Muscle layer of duodenum (tissue), 2 donors: ENCODE data around the gene COL4A1.

Experiments
- H3K27ac ChIP-seq: one replicate; pipeline ENCODE4 v1.7.0; 2013; ENCODE audit warnings: mild to moderate bottlenecking, low read length
- H3K27me3 ChIP-seq: one replicate; pipeline ENCODE4 v1.7.0; 2013; ENCODE audit warnings: low read depth, mild to moderate bottlenecking, control low read depth, low read length
- H3K36me3 ChIP-seq, 2 donors: one replicate each; pipeline ENCODE4 v1.7.0; 2013; ENCODE audit warnings: low read length in 2 of 2, control low read depth in 1 of 2, mild to moderate bottlenecking in 1 of 2; ENCODE audit not compliant: insufficient read depth in 2 of 2, control insufficient read depth in 1 of 2
- H3K4me1 ChIP-seq, 2 donors: one replicate each; pipeline ENCODE4 v1.7.0; 2013; ENCODE audit warnings: low read length in 2 of 2, mild to moderate bottlenecking in 2 of 2, control low read depth in 1 of 2, moderate library complexity in 1 of 2; ENCODE audit not compliant: insufficient read depth in 2 of 2, control insufficient read depth in 1 of 2
- H3K4me3 ChIP-seq, 2 donors: one replicate each; pipeline ENCODE4 v1.7.0; 2013; ENCODE audit warnings: low read length in 2 of 2, low read depth in 1 of 2, mild to moderate bottlenecking in 1 of 2
- H3K9me3 ChIP-seq, 2 donors: one replicate each; pipeline ENCODE4 v1.7.0; 2013; ENCODE audit warnings: low read length in 2 of 2, control low read depth in 1 of 2, mild to moderate bottlenecking in 1 of 2; ENCODE audit not compliant: control insufficient read depth in 1 of 2
- donor health status: healthy.

Gene COL4A1

DNA sequence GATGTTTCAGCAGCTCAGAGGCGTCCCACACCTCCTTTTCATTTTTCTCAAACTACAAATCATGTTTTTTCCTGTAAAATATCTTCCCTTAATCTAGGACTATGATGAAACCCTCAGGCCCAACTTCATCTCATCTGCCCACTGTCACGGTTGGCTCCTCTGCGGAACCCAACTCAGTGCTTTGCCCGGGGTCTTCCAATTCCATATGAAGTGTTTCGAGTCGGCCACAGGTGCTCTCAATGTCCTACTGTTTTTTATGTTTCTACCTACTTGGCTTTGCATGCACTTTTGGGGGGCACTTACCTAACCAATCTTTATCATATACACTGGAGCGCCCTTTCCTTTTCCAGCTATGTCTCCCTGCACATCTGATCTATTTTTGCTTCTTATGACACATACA, 28.1 kb downstream of the COL4A1 start:
- no peak overlapping the region for H3K4me3 ChIP-seq
- no peak overlapping the region for H3K27ac ChIP-seq
- H3K4me1 ChIP-seq, result peaks cover 5 to 64% of the 10 kb centered on the region in 2 donors
- H3K27me3 ChIP-seq, result no peaks in the 10 kb centered on the region
- H3K36me3 ChIP-seq, result no peaks in the 10 kb centered on the region
- H3K9me3 ChIP-seq, result no peaks in the 10 kb centered on the region

DNA sequence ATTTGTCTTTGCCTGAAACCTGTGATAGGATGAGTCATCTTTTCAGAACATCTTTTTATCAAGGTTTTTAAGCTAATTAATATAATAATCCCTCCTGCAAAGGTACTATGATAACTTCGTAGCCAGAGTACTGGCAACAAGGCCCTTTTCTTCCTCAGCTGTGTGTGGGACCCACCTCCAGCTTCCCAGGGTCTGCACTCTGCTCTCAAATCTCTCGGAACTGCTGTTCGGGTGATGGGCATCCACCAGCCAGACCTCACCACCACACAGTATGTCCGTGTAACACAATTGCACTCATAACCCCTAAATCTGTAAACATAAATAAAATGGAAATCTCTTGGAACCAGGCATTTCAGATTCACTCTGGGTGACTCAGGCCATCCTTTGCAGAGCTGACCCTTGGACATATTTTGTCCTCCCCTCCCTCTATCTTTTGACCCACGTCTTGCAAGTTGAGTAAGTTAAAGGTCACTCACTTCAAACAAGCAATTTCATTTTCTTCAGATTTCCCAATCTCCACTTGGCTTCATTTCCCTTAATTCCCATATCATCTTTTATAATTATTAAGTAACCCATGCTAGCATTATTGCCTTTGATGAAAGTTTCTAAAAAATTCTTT, 29.5 kb downstream of the COL4A1 start:
- H3K9me3 ChIP-seq, result no peaks in the 10 kb centered on the region

DNA sequence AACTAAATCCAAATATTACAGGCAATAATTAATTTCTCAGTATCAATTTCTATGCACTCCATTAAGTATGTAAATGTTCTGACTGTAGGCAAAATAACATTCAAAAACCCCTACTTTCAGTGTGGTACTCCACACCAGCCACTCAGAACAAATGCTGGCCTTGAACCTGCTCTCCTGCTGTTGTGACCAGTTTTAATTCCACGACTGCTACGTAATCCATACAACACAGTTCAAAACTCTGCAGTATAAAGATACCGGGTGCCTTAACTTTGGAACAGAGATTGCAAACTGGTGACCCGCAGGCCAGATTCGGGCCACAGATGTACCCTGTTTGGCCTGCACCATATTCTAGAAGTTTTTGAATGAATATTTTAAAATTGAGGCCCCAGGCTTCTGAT, 30.4 kb downstream of the COL4A1 start:
- peaks cover 5 to 55% of the 10 kb centered on the region in 2 donors for H3K4me1 ChIP-seq
- peaks cover 0 to 8% of the 10 kb centered on the region in 2 donors for H3K36me3 ChIP-seq
- no peak overlapping the region for H3K4me3 ChIP-seq
- H3K27me3 ChIP-seq, result no peaks in the 10 kb centered on the region
- no peaks in the 10 kb centered on the region for H3K9me3 ChIP-seq
- H3K27ac ChIP-seq, result no peak overlapping the region

More for the DNA sequence above, 29.5 kb downstream of the COL4A1 start:
- Histone ChIP-seq H3K4me3 (no peak overlapping the region), H3K4me1 (peaks cover 5 to 60% of the 10 kb centered on the region in 2 donors), H3K27me3 (no peaks in the 10 kb centered on the region), H3K36me3 (peaks cover 0 to 8% of the 10 kb centered on the region in 2 donors), H3K27ac (peak overlapping the region; percentile 27)

DNA sequence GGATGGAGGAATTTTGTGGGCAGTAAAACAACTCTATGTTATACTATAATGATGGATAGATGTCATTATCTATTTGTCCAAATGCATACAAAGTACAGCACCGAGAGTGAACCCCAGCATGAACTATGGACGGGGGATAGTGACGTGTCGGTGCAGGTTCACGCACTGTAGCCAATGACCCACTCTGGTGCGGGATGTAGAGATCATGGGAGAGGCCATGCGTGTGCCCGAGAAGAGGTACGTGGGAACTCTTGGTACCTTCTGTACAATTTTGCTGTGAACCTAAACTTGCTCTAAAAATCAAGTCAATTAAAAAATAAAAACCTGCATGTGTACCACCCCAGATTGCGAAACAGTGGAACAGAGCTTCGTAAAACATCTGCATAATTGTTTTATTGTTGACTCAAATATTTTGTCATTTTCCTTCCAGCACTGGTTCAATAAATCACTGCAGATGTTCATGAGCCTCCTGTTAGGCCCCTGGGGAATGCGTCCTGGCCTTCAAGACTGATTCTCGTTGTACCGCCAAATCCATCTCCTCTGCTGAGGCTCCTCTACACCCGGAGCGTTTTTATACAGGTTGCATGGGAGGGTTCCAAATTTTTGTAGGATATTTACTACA, 30.9 kb downstream of the COL4A1 start:
- Histone ChIP-seq H3K4me1 (peaks cover 5 to 58% of the 10 kb centered on the region in 2 donors), H3K27me3 (no peaks in the 10 kb centered on the region), H3K9me3 (no peaks in the 10 kb centered on the region), H3K36me3 (peaks cover 0 to 8% of the 10 kb centered on the region in 2 donors), H3K4me3 (no peak overlapping the region), H3K27ac (no peak overlapping the region)

DNA sequence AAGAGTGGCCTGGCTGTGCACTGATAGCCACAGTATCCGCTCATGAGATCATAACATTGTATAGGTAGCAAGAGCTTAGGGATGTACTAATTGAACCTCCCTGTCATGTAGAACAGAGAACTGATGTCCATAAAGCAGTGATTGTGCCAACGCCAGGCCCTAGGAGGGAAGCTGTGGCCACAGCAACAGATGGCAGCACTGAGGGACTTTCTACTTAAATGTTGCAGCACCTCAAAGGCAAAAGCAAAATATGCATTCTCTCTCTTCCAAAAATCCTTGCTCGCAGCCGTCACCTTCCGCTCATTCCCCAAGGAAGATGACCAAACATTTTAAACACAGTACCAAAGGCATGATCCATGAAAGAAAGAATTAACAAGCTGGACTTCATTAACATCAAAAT, 32.3 kb downstream of the COL4A1 start:
- Histone ChIP-seq H3K4me1 (peaks cover 5 to 54% of the 10 kb centered on the region in 2 donors), H3K27ac (no peak overlapping the region), H3K36me3 (peaks cover 0 to 8% of the 10 kb centered on the region in 2 donors), H3K4me3 (no peak overlapping the region), H3K27me3 (no peaks in the 10 kb centered on the region), H3K9me3 (no peaks in the 10 kb centered on the region)

DNA sequence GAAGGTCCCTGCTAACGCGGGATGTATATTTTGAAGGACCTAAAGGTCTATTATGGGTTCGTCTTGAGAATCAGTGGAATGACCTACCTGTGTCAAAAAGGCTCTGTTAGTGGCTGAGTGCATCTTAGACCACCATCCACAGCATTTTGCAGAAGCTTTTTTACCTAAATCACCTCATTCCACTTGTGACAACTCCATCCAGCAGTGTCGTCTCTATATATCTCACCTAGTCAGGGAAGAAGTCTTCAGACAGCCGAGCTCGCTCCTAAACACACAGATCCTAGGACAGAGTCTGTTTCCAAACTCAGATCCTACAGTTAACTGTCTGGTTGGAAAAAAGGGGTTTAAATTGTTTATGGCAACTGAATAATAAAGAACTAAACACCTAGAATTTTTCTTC, 33.7 kb downstream of the COL4A1 start:
- H3K9me3 ChIP-seq, result no peaks in the 10 kb centered on the region
- no peak overlapping the region for H3K27ac ChIP-seq
- peaks cover 0 to 8% of the 10 kb centered on the region in 2 donors for H3K36me3 ChIP-seq
- H3K4me3 ChIP-seq, result no peak overlapping the region
- peaks cover 5 to 63% of the 10 kb centered on the region in 2 donors for H3K4me1 ChIP-seq
- H3K27me3 ChIP-seq, result no peaks in the 10 kb centered on the region

DNA sequence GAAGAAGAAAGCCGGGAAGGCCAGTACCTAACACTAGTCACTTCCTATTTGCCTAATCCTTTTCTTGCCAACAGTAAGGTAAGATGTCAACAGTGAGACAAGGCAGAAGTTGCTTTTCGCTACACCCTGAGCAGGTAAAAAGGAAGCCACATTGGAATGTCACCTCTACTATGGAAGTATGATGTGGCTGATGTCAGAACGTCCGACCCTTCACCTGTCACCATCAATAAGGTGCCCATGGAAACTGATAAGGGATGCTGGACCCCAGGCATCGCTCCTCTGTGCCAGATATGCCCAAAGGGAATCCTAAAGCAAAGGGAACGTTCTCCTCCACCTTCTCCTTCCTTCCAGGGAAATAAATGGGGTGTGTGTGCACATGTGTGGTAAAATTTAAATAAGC, 34.3 kb downstream of the COL4A1 start:
- Histone ChIP-seq H3K27ac (no peak overlapping the region), H3K36me3 (peaks cover 0 to 8% of the 10 kb centered on the region in 2 donors), H3K4me3 (no peak overlapping the region), H3K27me3 (no peaks in the 10 kb centered on the region), H3K9me3 (no peaks in the 10 kb centered on the region), H3K4me1 (peaks cover 0 to 67% of the 10 kb centered on the region in 2 donors)

DNA sequence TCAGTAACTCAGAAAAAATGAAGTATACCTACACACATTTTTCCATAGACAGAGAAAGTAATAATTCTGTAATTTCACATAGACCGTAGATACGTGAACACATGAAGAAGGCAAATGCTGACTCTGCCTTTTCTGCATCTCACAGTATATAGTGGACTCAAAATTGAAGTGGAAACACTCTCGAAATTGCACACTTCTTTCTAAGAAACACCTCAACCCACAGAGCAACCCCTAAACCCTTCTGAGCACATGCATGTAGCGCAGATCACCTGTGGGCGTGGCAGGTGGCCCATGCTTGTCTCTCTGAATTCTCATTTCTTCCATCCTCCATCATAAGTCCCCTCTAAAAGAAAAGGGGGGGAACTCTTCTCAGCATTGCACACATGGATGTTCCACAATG, 34.7 kb downstream of the COL4A1 start:
- Histone ChIP-seq H3K4me3 (no peak overlapping the region), H3K9me3 (no peaks in the 10 kb centered on the region), H3K27ac (no peak overlapping the region), H3K36me3 (peaks cover 0 to 8% of the 10 kb centered on the region in 2 donors), H3K27me3 (no peaks in the 10 kb centered on the region), H3K4me1 (peaks cover 0 to 70% of the 10 kb centered on the region in 2 donors)

DNA sequence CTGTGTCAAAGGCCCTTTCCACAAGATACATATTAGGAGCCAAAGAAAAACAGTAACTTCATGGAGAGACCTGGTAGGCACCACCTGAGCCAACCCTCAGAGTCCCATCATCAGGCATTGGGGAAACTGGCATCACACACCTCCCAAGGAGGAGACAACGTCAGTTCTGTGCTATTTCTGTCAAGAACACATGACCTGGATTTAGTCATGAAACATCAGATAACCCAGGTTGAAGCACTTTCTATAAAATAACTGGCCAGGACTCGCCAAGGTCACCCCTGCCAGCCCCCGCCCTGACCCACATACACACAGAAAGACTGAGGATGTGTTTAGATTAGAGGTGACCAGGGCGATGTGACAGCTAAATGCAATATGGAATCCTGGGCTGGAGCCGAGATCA, 35.6 kb downstream of the COL4A1 start:
- peaks cover 0 to 72% of the 10 kb centered on the region in 2 donors for H3K4me1 ChIP-seq
- no peak overlapping the region for H3K27ac ChIP-seq
- no peaks in the 10 kb centered on the region for H3K9me3 ChIP-seq
- H3K27me3 ChIP-seq, result no peaks in the 10 kb centered on the region
- peaks cover 0 to 8% of the 10 kb centered on the region in 2 donors for H3K36me3 ChIP-seq
- no peak overlapping the region for H3K4me3 ChIP-seq

DNA sequence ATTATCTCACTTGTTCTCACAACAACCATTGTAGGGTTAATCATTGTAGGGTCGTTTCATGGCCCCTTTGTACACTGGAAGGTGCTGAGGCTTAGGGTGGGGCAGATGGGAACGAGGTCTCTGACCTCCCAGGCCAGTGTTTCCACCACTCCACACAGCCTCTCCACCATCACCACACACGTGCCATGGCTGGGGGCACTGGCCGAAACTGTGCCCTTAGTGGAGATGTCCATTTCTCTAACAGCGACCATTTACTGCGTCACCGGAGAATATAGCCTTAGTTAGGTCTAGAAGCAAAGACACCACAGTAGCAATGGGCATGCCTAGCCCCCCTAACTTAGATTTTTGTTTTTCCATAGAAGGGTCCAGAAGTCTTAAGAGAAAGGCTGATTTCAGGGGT, 36.5 kb downstream of the COL4A1 start:
- Histone ChIP-seq H3K27ac (no peak overlapping the region), H3K27me3 (no peaks in the 10 kb centered on the region), H3K4me3 (no peak overlapping the region), H3K36me3 (peaks cover 0 to 8% of the 10 kb centered on the region in 2 donors), H3K4me1 (peaks cover 0 to 65% of the 10 kb centered on the region in 2 donors), H3K9me3 (no peaks in the 10 kb centered on the region)

DNA sequence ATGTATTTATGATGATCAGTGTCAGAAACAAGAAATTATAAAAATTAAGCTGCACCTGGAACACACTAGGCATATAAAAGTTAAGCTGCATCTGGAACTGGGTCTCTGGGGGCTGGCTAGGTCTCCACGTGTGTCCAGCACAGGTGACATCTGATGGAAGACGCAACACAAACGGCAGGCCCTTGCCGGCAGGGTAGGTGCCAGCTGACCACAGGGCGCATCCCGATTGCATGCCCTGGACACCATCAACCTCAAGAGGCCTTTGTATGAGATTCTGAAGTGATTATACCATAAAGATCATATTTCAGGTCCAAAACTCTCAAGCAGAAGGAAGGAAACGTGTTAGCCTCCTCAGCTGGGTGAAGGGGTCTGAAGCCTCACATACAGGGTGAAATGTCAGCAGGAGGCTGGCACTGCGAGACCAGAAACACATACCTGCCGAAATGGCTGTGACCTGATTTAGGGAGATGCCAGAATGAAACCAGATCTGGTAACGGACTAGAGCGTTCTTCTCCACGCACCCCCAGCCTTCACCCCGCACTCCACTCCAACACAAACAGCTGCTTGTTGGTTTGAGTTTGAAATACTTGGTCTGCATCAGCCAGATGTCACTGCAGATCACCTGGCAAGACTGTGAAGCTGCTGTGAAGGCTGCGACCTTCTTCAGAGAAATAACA, 37.3 kb downstream of the COL4A1 start:
- peaks cover 3 to 8% of the 10 kb centered on the region in 2 donors for H3K36me3 ChIP-seq
- H3K27me3 ChIP-seq, result no peaks in the 10 kb centered on the region

More for the DNA sequence above, 37.3 kb downstream of the COL4A1 start:
- Histone ChIP-seq H3K4me3 (no peak overlapping the region), H3K9me3 (no peaks in the 10 kb centered on the region), H3K27ac (no peak overlapping the region), H3K4me1 (peaks cover 0 to 58% of the 10 kb centered on the region in 2 donors)
